AG10803 (cell line): ENCODE measurements around the gene AIDA.
"Not testable (repeated sequence)": the region's sequence is repeated elsewhere in the genome, so short reads cannot be mapped to it uniquely, and the experiment has no call there.

Experiments used
- DNase-seq: peaks from one replicate; pipeline ENCODE4 v3.0.0; 2010; ENCODE audit warnings: low read depth
- H3K4me3 ChIP-seq: 2 replicates; pipeline ENCODE4 v1.5.1; 2011; ENCODE audit warnings: mild to moderate bottlenecking, low read length, control low read depth
- TF ChIP-seq, protein P1 (sequence below): conservative IDR thresholded peaks from 2 replicates; pipeline ENCODE4 v1.5.1; 2011; ENCODE audit warnings: mild to moderate bottlenecking, low read length, control low read depth, inconsistent platforms

The AIDA gene

DNA sequence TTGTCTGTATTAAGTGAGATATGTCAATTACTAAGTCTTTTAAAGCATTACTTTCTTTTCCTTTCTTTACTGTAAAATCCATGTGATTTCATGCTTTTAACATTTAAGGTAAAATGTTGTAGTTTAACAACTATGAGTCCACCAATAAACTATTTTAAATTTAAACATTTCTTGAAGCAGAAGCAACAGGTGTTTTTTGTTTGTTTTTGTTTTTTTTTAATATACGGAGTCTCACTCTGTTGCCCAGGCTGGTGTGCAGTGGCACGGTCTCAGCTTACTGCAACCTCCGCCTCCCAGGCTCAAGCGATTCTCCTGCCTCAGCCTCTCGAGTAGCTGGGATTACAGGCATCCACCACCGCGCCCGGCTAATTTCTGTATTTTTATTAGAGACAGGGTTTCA is 15.6 kb downstream of the AIDA start:
- no peak for DNase-seq
- H3K4me3 ChIP-seq, result no peak overlapping the region
- TF ChIP-seq, protein P1, sequence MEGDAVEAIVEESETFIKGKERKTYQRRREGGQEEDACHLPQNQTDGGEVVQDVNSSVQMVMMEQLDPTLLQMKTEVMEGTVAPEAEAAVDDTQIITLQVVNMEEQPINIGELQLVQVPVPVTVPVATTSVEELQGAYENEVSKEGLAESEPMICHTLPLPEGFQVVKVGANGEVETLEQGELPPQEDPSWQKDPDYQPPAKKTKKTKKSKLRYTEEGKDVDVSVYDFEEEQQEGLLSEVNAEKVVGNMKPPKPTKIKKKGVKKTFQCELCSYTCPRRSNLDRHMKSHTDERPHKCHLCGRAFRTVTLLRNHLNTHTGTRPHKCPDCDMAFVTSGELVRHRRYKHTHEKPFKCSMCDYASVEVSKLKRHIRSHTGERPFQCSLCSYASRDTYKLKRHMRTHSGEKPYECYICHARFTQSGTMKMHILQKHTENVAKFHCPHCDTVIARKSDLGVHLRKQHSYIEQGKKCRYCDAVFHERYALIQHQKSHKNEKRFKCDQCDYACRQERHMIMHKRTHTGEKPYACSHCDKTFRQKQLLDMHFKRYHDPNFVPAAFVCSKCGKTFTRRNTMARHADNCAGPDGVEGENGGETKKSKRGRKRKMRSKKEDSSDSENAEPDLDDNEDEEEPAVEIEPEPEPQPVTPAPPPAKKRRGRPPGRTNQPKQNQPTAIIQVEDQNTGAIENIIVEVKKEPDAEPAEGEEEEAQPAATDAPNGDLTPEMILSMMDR, result no peak

DNA sequence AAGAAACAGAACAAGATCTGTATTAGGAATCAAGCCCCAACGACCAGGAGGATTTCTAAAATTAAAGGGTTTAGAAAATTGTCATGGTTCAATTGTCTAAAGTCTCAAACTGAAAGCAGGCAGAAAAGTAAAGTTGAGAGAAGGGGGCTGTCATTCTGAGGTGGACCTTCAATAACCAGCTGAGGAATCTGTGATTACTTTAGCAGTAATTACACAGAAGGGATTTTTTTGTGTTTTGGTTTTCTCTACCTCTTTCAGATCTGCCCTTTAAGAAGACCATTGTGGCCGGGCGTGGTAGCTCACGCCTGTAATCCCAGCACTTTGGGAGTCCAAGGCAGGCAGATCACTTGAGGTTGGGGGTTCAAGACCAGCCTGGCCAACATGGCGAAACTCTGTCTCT is 17.4 kb downstream of the AIDA start:
- DNase-seq, result no peak
- H3K4me3 ChIP-seq, result no peak overlapping the region
- TF ChIP-seq, protein P1, result no peak

DNA sequence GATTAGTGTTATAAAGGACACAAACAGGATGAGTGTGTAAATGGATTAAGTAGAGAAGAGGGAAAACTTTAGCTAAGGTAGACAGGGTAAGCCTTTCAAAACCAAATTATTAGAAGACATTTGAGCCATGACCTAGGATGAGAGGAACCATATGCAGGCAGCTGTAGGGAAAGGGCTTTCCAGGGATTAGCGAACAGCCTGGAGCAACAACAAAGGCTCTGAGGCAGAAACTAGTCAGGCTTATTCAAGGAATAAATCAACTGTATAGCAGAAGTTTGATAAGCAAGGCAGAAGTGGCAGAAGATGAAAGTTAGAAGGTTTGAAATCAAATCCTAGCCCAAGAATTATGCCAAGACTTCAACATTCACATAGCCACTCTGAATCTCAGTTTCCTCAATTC is 21.3 kb downstream of the AIDA start:
- TF ChIP-seq, protein P1, result no peak
- DNase-seq, result no peak
- no peak overlapping the region for H3K4me3 ChIP-seq

DNA sequence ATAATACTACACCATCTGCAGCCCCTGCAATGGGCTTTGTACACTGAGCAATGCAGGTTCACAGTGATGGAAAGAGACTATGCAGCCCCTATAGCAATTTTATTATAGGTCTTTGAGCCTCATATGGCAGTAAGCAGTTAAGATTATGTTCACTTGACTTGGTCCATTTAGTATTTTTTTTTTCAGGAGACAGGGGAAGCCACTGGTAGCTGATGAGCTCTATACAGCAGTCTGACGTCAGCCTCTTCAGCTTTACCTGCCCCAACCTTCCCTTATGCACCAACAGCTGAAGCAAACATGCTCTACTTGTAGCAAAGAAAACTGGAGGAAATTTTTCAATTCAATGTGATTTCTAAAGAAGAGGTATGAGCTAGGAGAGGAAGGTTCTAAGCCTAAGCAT is 32.2 kb downstream of the AIDA start:
- DNase-seq, result no peak
- no peak overlapping the region for H3K4me3 ChIP-seq
- TF ChIP-seq, protein P1, result no peak

DNA sequence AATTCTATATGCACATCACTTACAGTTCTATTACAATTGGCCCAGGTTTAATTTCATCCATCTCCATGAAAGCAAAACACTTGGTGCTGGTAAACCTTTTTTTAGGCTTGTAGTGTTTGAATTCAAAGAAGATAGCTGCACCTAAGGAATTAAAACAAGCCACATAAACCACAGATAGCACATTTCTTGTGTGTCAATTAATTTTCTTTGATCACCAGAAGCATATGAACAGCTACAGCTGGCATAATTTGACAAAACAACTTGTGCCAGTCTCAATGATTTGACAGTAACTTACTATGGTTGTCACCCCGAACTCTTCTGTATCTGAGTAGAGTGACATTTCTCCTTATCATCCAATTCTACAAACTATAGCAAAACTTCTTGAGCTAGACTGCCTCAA is 42.2 kb downstream of the AIDA start:
- no peak for DNase-seq
- TF ChIP-seq, protein P1, result no peak
- H3K4me3 ChIP-seq, result no peak overlapping the region

DNA sequence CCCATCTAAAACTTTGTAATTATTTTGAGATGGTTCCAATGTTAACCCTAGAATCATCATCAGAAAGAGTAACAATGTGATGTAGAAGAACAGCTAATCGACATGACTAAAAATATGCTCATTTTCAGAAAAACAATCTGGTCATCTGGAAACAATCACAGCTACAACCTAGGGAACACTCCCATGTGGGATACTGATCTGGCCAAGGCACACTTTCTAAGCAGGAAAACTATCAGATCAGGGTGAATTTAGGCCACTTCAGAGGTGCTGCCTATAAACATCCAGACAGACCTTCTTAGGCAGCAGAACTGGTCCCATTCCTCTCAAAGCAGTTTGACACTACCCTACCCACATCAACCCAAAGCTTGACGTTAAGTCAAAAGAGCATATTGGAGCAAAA is 43.2 kb downstream of the AIDA start:
- not testable (repeated sequence) for H3K4me3 ChIP-seq, DNase-seq

DNA sequence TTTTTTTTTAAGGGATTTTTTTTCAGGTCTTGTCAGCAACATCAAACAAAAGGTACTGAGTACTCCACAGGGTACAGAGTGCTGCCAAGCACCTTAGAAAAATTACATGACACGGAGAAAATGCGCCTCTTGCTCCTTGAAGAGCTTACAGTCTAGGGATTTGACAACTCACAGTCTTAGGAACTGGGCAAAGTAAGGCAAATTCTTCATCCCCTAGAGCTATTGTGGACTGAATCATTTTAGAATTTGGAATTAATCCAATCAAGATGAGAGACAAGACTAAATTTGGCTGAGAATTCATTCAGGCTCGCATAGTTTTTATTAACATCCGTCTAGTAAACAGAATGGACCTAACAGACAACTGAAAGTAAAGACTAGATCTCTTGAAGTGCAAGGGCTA is 44.1 kb downstream of the AIDA start:
- H3K4me3 ChIP-seq, DNase-seq: not testable (repeated sequence)

DNA sequence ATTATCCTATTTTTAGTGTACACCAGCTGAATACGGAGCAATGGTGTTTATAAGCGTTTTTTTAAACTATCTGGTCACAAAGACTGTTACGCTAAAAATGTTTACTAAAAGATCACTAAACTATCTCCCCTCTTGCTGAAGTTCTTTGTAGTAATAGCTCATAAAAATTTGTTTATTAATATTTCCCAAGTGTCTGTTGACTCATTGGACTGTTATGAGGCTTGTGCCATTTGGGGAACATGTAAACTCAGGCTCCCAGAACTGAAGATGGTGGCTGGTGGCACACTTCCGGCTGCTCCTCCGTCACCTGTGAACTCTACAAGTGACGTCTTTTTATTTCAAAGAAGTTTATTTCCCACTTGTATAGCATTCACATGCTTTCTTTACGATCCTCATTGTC is 46.3 kb downstream of the AIDA start:
- peak; percentile 11 for DNase-seq
- no peak overlapping the region for H3K4me3 ChIP-seq
- TF ChIP-seq, protein P1, result no peak
